Kidney (tissue), 14 donors: ENCODE data around the gene STAMBP. TPM values are rescaled to one million over a fixed set of nuclear protein-coding genes. Genes with fewer than 3 reads are reported as not detected.
A peak's percentile ranks its signal among the peaks of the same experiment; 100 is the strongest.

Experiments
- DNase-seq, 5 donors: peaks; one replicate each; pipeline ENCODE4 v3.0.0-alpha.2; 2013 to 2020
- FAIRE-seq: peaks from 2 replicates; lab custom pipeline; 2012; peaks lifted over from hg19 to GRCh38; lab: Jason Lieb, UNC
- H3K27ac ChIP-seq, 2 donors: one replicate each; pipeline ENCODE4 v1.7.0; 2013; ENCODE audit warnings: low read depth in 2 of 2, low read length in 2 of 2, inconsistent platforms in 1 of 2
- H3K27me3 ChIP-seq: one replicate; pipeline ENCODE4 v1.7.1; 2013; ENCODE audit warnings: low read length, inconsistent platforms; ENCODE audit not compliant: control insufficient read depth, insufficient read depth
- H3K36me3 ChIP-seq, 3 donors: one replicate each; pipeline versions ENCODE4 v1.7.0 to v1.7.1; 2013; ENCODE audit warnings: low read length in 3 of 3, control low read depth in 1 of 3, inconsistent platforms in 1 of 3; ENCODE audit not compliant: insufficient read depth in 3 of 3, control insufficient read depth in 2 of 3
- H3K4me1 ChIP-seq, 3 donors: one replicate each; pipeline versions ENCODE4 v1.7.0 to v1.7.1; 2013; ENCODE audit warnings: low read length in 3 of 3, inconsistent platforms in 1 of 3, low read depth in 1 of 3; ENCODE audit not compliant: control insufficient read depth in 2 of 3, insufficient read depth in 2 of 3
- H3K4me3 ChIP-seq, 3 donors: one replicate each; pipeline versions ENCODE4 v1.7.0 to v1.8.1; 2013; ENCODE audit warnings: low read length in 3 of 3, control low read depth in 1 of 3, inconsistent platforms in 1 of 3
- H3K9ac ChIP-seq, 3 donors: one replicate each; pipeline versions ENCODE4 v1.7.0 to v1.7.1; 2013; ENCODE audit warnings: low read length in 3 of 3, control low read depth in 1 of 3, inconsistent platforms in 1 of 3
- H3K9me3 ChIP-seq, 3 donors: one replicate each; pipeline versions ENCODE4 v1.7.0 to v1.7.1; 2013; ENCODE audit warnings: low read length in 3 of 3, control low read depth in 1 of 3, inconsistent platforms in 1 of 3; ENCODE audit not compliant: control insufficient read depth in 2 of 3, insufficient read depth in 1 of 3
- intact Hi-C: fragments of 100-400 bp; cut with DNase I; formaldehyde crosslinking; loops from one replicate; pipeline ENCODE4 v1.11.1; 2022
- polyA plus RNA-seq: library from polyadenylated mRNA; stranded (reverse); fragments of 350-450 nt; fragmentation: Illumina TruSeq; extraction: RNeasy Lipid Tissue Mini Kit (QIAGEN cat#74804); gene quantifications from one replicate; pipeline ENCODE4 v1.2.3, GENCODE V29; 2014; ENCODE audit warnings: low read depth, low replicate concordance; ENCODE audit not compliant: insufficient read depth
- total RNA-seq: library from RNA; stranded (reverse); fragmentation: NEBNext Ultra II Directional; extraction: Animal tissue kit (Norgen Biotek cat#: 25700); gene quantifications from one replicate; pipeline ENCODE4 v1.2.1, GENCODE V29; 2021
- TF ChIP-seq, protein P1 (sequence below): IDR thresholded peaks from 3 replicates; pipeline ENCODE4 v1.5.1; 2012; ENCODE audit warnings: mild to moderate bottlenecking, moderate library complexity, borderline replicate concordance; ENCODE audit not compliant: insufficient read depth; ENCODE audit errors: extremely low read depth
- donor health status: control.
- donor health status: control.
- donor health status: control.
- donor health status: control.
- donor health status: control.
- donor health status: DM: yes; HTN: yes; CAD: no.
- donor health status: Normal renal cell carcinoma (clear cell type).

Gene STAMBP
- total and polyA plus RNA-seq, 2 donors from 2014 or later, result 34.8 to 58.9 TPM

DNA sequence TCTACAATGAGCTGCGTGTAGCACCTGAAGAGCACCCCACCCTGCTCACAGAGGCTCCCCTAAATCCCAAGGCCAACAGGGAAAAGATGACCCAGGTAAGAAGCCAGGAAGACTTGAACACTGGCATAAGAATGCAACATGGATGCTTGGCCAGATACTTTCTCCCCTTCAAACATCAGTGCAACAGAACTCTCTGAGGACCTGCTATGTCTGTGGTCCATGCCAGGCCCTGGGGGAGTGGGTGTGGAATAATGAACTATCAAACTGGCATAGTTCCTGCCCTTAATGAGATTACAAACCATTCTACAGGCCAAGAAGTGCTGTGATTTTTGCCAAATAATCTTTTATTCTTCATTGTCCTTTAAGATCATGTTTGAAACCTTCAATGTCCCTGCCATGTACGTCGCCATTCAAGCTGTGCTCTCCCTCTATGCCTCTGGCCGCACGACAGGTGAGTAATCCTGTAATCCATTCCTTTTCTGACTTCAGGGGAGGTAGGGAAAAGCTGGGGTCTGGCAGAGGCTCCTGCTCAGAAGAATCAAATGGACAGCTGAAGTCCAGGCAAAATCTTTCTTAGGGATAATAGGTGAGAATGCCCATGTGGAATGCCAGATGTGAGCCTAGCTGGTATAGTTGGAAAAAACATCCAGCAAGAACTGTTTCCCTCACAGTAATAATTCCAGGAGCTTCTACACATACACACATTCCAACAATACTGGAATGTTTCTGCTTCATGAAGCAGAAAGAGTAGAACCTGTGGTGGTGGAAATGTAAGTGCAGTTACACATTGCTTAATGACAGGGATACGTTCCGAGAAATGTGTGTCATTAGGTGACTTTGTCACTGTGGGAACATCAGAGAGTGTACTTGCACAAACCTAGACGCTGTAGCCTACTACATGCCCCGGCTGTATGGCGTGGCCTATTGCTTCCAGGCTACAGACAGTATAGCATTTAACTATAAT, 80.2 kb downstream of the STAMBP start:
- Histone ChIP-seq H3K27ac (no peak overlapping the region), H3K27me3 (no peaks in the 10 kb centered on the region), H3K9ac (no peak overlapping the region), H3K4me3 (no peak overlapping the region), H3K9me3 (no peaks in the 10 kb centered on the region), H3K36me3 (no peaks in the 10 kb centered on the region), H3K4me1 (peaks cover 0 to 9% (median 4%) of the 10 kb centered on the region in 3 donors)
- intact Hi-C loops, result no loop called here
- FAIRE-seq, result no peak
- TF ChIP-seq, protein P1, sequence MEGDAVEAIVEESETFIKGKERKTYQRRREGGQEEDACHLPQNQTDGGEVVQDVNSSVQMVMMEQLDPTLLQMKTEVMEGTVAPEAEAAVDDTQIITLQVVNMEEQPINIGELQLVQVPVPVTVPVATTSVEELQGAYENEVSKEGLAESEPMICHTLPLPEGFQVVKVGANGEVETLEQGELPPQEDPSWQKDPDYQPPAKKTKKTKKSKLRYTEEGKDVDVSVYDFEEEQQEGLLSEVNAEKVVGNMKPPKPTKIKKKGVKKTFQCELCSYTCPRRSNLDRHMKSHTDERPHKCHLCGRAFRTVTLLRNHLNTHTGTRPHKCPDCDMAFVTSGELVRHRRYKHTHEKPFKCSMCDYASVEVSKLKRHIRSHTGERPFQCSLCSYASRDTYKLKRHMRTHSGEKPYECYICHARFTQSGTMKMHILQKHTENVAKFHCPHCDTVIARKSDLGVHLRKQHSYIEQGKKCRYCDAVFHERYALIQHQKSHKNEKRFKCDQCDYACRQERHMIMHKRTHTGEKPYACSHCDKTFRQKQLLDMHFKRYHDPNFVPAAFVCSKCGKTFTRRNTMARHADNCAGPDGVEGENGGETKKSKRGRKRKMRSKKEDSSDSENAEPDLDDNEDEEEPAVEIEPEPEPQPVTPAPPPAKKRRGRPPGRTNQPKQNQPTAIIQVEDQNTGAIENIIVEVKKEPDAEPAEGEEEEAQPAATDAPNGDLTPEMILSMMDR, result no peak
- peak in 3 of 5 donors; percentile 11 to 71 (median 60) for DNase-seq

DNA sequence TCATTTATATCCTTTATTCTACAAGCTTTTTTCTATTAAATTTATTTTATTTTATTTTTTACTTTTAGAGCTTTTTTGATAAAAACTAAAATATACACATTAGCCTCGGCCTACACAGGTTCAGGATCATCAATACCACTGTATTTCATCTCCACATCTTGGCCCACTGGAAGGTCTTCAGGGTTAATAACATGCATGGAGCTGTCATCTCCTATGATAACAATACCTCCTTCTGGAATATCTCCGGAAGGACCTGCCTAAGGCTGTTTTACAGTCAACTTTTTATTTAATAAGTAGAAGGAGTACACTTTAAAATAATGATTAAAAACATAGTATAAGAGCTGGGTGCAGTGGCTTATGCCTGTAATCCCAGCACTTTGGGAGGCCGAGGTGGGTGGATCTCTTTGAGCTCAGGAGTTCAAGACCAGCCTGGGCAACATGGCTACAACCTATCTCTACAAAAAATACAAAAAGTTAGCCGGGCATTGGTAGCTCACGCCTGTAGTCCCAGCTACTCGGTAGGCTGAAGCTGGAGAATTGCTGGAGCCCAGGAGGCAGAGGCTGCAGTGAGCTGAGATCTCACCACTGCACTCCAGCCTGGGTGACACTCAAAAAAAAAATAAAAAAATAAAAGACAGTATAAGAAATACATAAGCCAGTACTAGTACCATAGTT, 82.2 kb downstream of the STAMBP start:
- Histone ChIP-seq H3K36me3 (no peaks in the 10 kb centered on the region), H3K4me3 (no peak overlapping the region), H3K9me3 (no peaks in the 10 kb centered on the region), H3K4me1 (peaks cover 0 to 9% (median 4%) of the 10 kb centered on the region in 3 donors), H3K27ac (no peak overlapping the region), H3K9ac (no peak overlapping the region), H3K27me3 (no peaks in the 10 kb centered on the region)
- DNase-seq (no peak), FAIRE-seq (no peak)
- TF ChIP-seq, protein P1, result no peak
- intact Hi-C loops, result no loop called here

DNA sequence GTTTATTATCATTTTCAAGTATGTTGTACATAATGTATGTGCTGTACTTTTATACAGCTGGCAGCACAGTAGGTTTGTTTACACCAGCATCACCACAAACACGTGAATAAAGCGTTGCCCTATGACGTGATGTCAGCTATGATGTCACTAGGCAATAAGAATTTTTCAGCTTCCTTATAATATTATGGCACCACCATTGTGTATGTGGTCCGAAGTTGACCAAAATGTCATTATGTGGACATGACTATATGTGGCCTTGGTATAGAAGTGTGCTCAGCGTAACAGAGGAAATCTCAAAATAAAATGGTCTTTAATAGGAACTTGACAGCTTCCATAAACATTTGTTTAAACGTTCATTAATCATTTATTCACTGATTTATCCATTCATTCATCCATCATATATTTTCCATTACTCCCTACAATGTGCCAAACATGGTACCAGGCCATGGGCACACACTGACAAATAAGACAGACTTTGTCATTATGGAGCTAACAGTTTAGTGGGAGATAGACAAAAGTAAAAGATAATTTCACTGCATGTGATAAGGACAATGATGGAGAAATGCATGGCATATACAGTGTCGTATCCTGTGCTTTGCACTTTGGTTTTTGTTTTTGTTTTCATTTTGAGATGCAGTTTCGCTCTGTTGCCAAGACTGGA, 82.9 kb downstream of the STAMBP start:
- intact Hi-C loops, result no loop called here
- Histone ChIP-seq H3K4me1 (peaks cover 0 to 9% (median 4%) of the 10 kb centered on the region in 3 donors), H3K36me3 (no peaks in the 10 kb centered on the region), H3K4me3 (no peak overlapping the region), H3K27me3 (no peaks in the 10 kb centered on the region), H3K9me3 (no peaks in the 10 kb centered on the region), H3K9ac (no peak overlapping the region), H3K27ac (no peak overlapping the region)
- no peak for DNase-seq
- TF ChIP-seq, protein P1, result no peak
- no peak for FAIRE-seq
